CD8-positive, alpha-beta memory T cell (primary cell): ENCODE measurements around the gene RNASEH2B. TPM values are rescaled to one million over a fixed set of nuclear protein-coding genes. Genes with fewer than 3 reads are reported as not detected.

Experiments
- CTCF ChIA-PET: fragments of 350-600 bp; sonication (Branson Sonifier 250); formaldehyde crosslinking; loops from one replicate; lab custom pipeline; 2021; ENCODE audit warnings: antibody characterized with exemption; lab: Charles Lee
- POLR2A ChIA-PET: fragments of 350-600 bp; sonication (Branson Sonifier 250); formaldehyde crosslinking; loops from one replicate; lab custom pipeline; 2021; ENCODE audit warnings: antibody characterized with exemption; lab: Charles Lee
- DNase-seq, 5 donors: peaks; one replicate each; pipeline versions ENCODE4 v3.0.0 to v3.0.0-alpha.2; 2020 to 2022; ENCODE audit warnings: mixed read lengths in 1 of 5
- H3K27ac ChIP-seq: one replicate; pipeline ENCODE4 v1.7.0; 2013; ENCODE audit warnings: low read depth, mild to moderate bottlenecking, low read length, moderate library complexity
- H3K27me3 ChIP-seq: 2 replicates; pipeline ENCODE4 v1.7.0; 2013; ENCODE audit warnings: low read length, mild to moderate bottlenecking; ENCODE audit not compliant: insufficient read depth, poor library complexity, severe bottlenecking
- H3K36me3 ChIP-seq: 2 replicates; pipeline ENCODE4 v1.7.0; 2013; ENCODE audit warnings: mild to moderate bottlenecking, low read length, moderate library complexity; ENCODE audit not compliant: insufficient read depth
- H3K4me1 ChIP-seq: 2 replicates; pipeline ENCODE4 v1.7.0; 2013; ENCODE audit warnings: mild to moderate bottlenecking, low read length, moderate library complexity; ENCODE audit not compliant: insufficient read depth
- H3K4me3 ChIP-seq: 2 replicates; pipeline ENCODE4 v1.7.0; 2013; ENCODE audit warnings: mild to moderate bottlenecking, low read length
- H3K9me3 ChIP-seq: 2 replicates; pipeline ENCODE4 v1.7.0; 2013; ENCODE audit warnings: mild to moderate bottlenecking, low read length
- H3K27ac Mint-ChIP-seq, 8 donors: one replicate each; pipeline ENCODE4 v1.8.0; 2020 to 2021; ENCODE audit warnings: mixed read lengths in 8 of 8, mild to moderate bottlenecking in 6 of 8, inconsistent platforms in 3 of 8, moderate library complexity in 3 of 8
- H3K27me3 Mint-ChIP-seq, 2 donors: one replicate each; pipeline ENCODE4 v1.8.0; 2020 to 2021; ENCODE audit warnings: mixed read lengths in 2 of 2, mild to moderate bottlenecking in 1 of 2, moderate library complexity in 1 of 2
- H3K36me3 Mint-ChIP-seq, 3 donors: one replicate each; pipeline ENCODE4 v1.8.0; 2020 to 2021; ENCODE audit warnings: mixed read lengths in 3 of 3, inconsistent platforms in 1 of 3, mild to moderate bottlenecking in 1 of 3
- H3K4me1 Mint-ChIP-seq, 3 donors: one replicate each; pipeline ENCODE4 v1.8.0; 2020 to 2021; ENCODE audit warnings: mixed read lengths in 3 of 3, inconsistent platforms in 1 of 3, mild to moderate bottlenecking in 1 of 3
- H3K4me3 Mint-ChIP-seq, 7 donors: one replicate each; pipeline ENCODE4 v1.8.0; 2020 to 2021; ENCODE audit warnings: mixed read lengths in 7 of 7, mild to moderate bottlenecking in 6 of 7, moderate library complexity in 4 of 7, inconsistent platforms in 2 of 7
- H3K9me3 Mint-ChIP-seq, 5 donors: one replicate each; pipeline ENCODE4 v1.8.0; 2020 to 2022; ENCODE audit warnings: mixed read lengths in 5 of 5, mild to moderate bottlenecking in 3 of 5, moderate library complexity in 2 of 5, inconsistent platforms in 1 of 5
- polyA plus RNA-seq: library from polyadenylated mRNA; unstranded; fragments of 300-500 nt; fragmentation: Illumina TruSeq; gene quantifications from one replicate; pipeline ENCODE4 v1.2.3, GENCODE V29; 2021
- total RNA-seq, 2 experiments: library from RNA; stranded (reverse); gene quantifications; one replicate each; pipeline ENCODE4 v1.2.3, GENCODE V29; 2021

Gene RNASEH2B
- total and polyA plus RNA-seq, 3 experiments from 2014 or later = 62.1 to 102 (median 70.7) TPM

- no peak overlapping the region for H3K4me3 Mint-ChIP-seq
- H3K27me3 Mint-ChIP-seq = no peaks in the 10 kb centered on the region
- H3K27me3 ChIP-seq = no peaks in the 10 kb centered on the region
- peak overlapping the region in 2 of 8 donors; percentile 27 to 51 for H3K27ac Mint-ChIP-seq
- no peaks in the 10 kb centered on the region for H3K9me3 Mint-ChIP-seq
- no peaks in the 10 kb centered on the region for H3K9me3 ChIP-seq
- no peaks in the 10 kb centered on the region for H3K4me1 ChIP-seq
- ChIA-PET POLR2A (no interaction called here), CTCF (no interaction called here)
- peaks cover 7% of the 10 kb centered on the region for H3K36me3 ChIP-seq
- H3K4me3 ChIP-seq = no peak overlapping the region
- H3K36me3 Mint-ChIP-seq = peaks cover 18 to 80% (median 18%) of the 10 kb centered on the region in 3 donors
- peaks cover 9 to 37% (median 14%) of the 10 kb centered on the region in 3 donors for H3K4me1 Mint-ChIP-seq
- no peak overlapping the region for H3K27ac ChIP-seq
- no peak for DNase-seq
These were observed 45.6 kb downstream of the RNASEH2B start for GRCh38 chr13:50955241-50955640.

GRCh38 chr13:50955798-50956197 is 46.2 kb downstream of the RNASEH2B start:
- H3K4me3 Mint-ChIP-seq = no peak overlapping the region
- ChIA-PET POLR2A (no interaction called here), CTCF (no interaction called here)
- Histone ChIP-seq H3K9me3 (no peaks in the 10 kb centered on the region), H3K27ac (no peak overlapping the region), H3K4me1 (no peaks in the 10 kb centered on the region), H3K36me3 (peaks cover 5% of the 10 kb centered on the region), H3K4me3 (no peak overlapping the region), H3K27me3 (no peaks in the 10 kb centered on the region)
- no peak for DNase-seq
- no peaks in the 10 kb centered on the region for H3K9me3 Mint-ChIP-seq
- peak overlapping the region in 3 of 8 donors; percentile 3 to 51 (median 27) for H3K27ac Mint-ChIP-seq
- no peaks in the 10 kb centered on the region for H3K27me3 Mint-ChIP-seq
- peaks cover 7 to 37% (median 14%) of the 10 kb centered on the region in 3 donors for H3K4me1 Mint-ChIP-seq
- H3K36me3 Mint-ChIP-seq = peaks cover 13 to 80% (median 14%) of the 10 kb centered on the region in 3 donors

- Histone ChIP-seq H3K9me3 (no peaks in the 10 kb centered on the region), H3K27me3 (no peaks in the 10 kb centered on the region), H3K4me1 (no peaks in the 10 kb centered on the region), H3K27ac (no peak overlapping the region), H3K4me3 (no peak overlapping the region), H3K36me3 (peaks cover 5% of the 10 kb centered on the region)
- Mint-ChIP-seq H3K36me3 (peaks cover 11 to 80% (median 18%) of the 10 kb centered on the region in 3 donors), H3K9me3 (no peaks in the 10 kb centered on the region), H3K4me3 (peak overlapping the region in 1 of 7 donors; percentile 5), H3K27me3 (no peaks in the 10 kb centered on the region), H3K27ac (peak overlapping the region in 6 of 8 donors; percentile 1 to 69 (median 33)), H3K4me1 (peaks cover 7 to 32% (median 14%) of the 10 kb centered on the region in 3 donors)
- DNase-seq = no peak
- CTCF ChIA-PET = no interaction called here
- POLR2A ChIA-PET = no interaction called here
These were observed 48.0 kb downstream of the RNASEH2B start for GRCh38 chr13:50957620-50958019.

- Histone ChIP-seq H3K9me3 (no peaks in the 10 kb centered on the region), H3K36me3 (peaks cover 6% of the 10 kb centered on the region), H3K27me3 (no peaks in the 10 kb centered on the region), H3K4me3 (no peak overlapping the region), H3K4me1 (no peaks in the 10 kb centered on the region), H3K27ac (no peak overlapping the region)
- H3K36me3 Mint-ChIP-seq = peaks cover 27 to 81% (median 36%) of the 10 kb centered on the region in 3 donors
- POLR2A ChIA-PET = no interaction called here
- H3K27ac Mint-ChIP-seq = no peak overlapping the region
- H3K4me3 Mint-ChIP-seq = no peak overlapping the region
- H3K4me1 Mint-ChIP-seq = no peaks in the 10 kb centered on the region
- H3K27me3 Mint-ChIP-seq = no peaks in the 10 kb centered on the region
- H3K9me3 Mint-ChIP-seq = no peaks in the 10 kb centered on the region
- no peak for DNase-seq
- CTCF ChIA-PET = no interaction called here
These were observed 60.1 kb downstream of the RNASEH2B start for GRCh38 chr13:50969691-50970090.

- POLR2A ChIA-PET = no interaction called here
- no peak for DNase-seq
- Histone ChIP-seq H3K27ac (no peak overlapping the region), H3K27me3 (no peaks in the 10 kb centered on the region), H3K9me3 (no peaks in the 10 kb centered on the region), H3K4me1 (no peaks in the 10 kb centered on the region), H3K36me3 (no peaks in the 10 kb centered on the region), H3K4me3 (no peak overlapping the region)
- no peaks in the 10 kb centered on the region for H3K27me3 Mint-ChIP-seq
- H3K4me1 Mint-ChIP-seq = no peaks in the 10 kb centered on the region
- H3K4me3 Mint-ChIP-seq = no peak overlapping the region
- CTCF ChIA-PET = no interaction called here
- H3K36me3 Mint-ChIP-seq = peaks cover 34 to 81% (median 38%) of the 10 kb centered on the region in 3 donors
- peak overlapping the region in 2 of 8 donors; percentile 48 to 52 for H3K27ac Mint-ChIP-seq
- H3K9me3 Mint-ChIP-seq = no peaks in the 10 kb centered on the region
These were observed 61.4 kb downstream of the RNASEH2B start for GRCh38 chr13:50970956-50971355.

GRCh38 chr13:50974268-50974667 is 64.7 kb downstream of the RNASEH2B start:
- H3K27ac Mint-ChIP-seq = no peak overlapping the region
- no peaks in the 10 kb centered on the region for H3K9me3 Mint-ChIP-seq
- peaks cover 38 to 74% (median 38%) of the 10 kb centered on the region in 3 donors for H3K36me3 Mint-ChIP-seq
- POLR2A ChIA-PET = no interaction called here
- no peaks in the 10 kb centered on the region for H3K4me1 Mint-ChIP-seq
- Histone ChIP-seq H3K27ac (no peak overlapping the region), H3K36me3 (no peaks in the 10 kb centered on the region), H3K4me1 (no peaks in the 10 kb centered on the region), H3K27me3 (no peaks in the 10 kb centered on the region), H3K9me3 (no peaks in the 10 kb centered on the region), H3K4me3 (no peak overlapping the region)
- H3K27me3 Mint-ChIP-seq = no peaks in the 10 kb centered on the region
- no peak for DNase-seq
- CTCF ChIA-PET = no interaction called here
- no peak overlapping the region for H3K4me3 Mint-ChIP-seq

- no peaks in the 10 kb centered on the region for H3K9me3 ChIP-seq
- no peak for DNase-seq
- no peak overlapping the region for H3K27ac ChIP-seq
- ChIA-PET CTCF (no interaction called here), POLR2A (no interaction called here)
- Mint-ChIP-seq H3K36me3 (peaks cover 23 to 34% (median 32%) of the 10 kb centered on the region in 3 donors), H3K9me3 (peaks cover 0 to 9% (median 0%) of the 10 kb centered on the region in 5 donors), H3K27ac (peak overlapping the region in 1 of 8 donors; percentile 19), H3K27me3 (no peaks in the 10 kb centered on the region), H3K4me3 (no peak overlapping the region), H3K4me1 (no peaks in the 10 kb centered on the region)
- H3K4me1 ChIP-seq = no peaks in the 10 kb centered on the region
- no peak overlapping the region for H3K4me3 ChIP-seq
- H3K27me3 ChIP-seq = no peaks in the 10 kb centered on the region
- H3K36me3 ChIP-seq = no peaks in the 10 kb centered on the region
These were observed 69.6 kb downstream of the RNASEH2B start for GRCh38 chr13:50979187-50979586.

GRCh38 chr13:50981686-50982085 is 72.1 kb downstream of the RNASEH2B start:
- Mint-ChIP-seq H3K27me3 (no peaks in the 10 kb centered on the region), H3K36me3 (peaks cover 6 to 19% (median 12%) of the 10 kb centered on the region in 3 donors), H3K27ac (peak overlapping the region in 1 of 8 donors; percentile 12), H3K4me1 (no peaks in the 10 kb centered on the region), H3K4me3 (peak overlapping the region in 2 of 7 donors; percentile 41 to 61), H3K9me3 (peaks cover 0 to 12% (median 2%) of the 10 kb centered on the region in 5 donors)
- H3K36me3 ChIP-seq = no peaks in the 10 kb centered on the region
- H3K27me3 ChIP-seq = no peaks in the 10 kb centered on the region
- no peaks in the 10 kb centered on the region for H3K4me1 ChIP-seq
- DNase-seq = no peak
- no peak overlapping the region for H3K27ac ChIP-seq
- no peaks in the 10 kb centered on the region for H3K9me3 ChIP-seq
- POLR2A ChIA-PET = no interaction called here
- no peak overlapping the region for H3K4me3 ChIP-seq
- CTCF ChIA-PET = no interaction called here
